SH-SY5Y (cell line): ENCODE data around the gene TMX4.
A peak's percentile ranks its signal among the peaks of the same experiment; 100 is the strongest.

Experiments used
- GATA2 ChIP-seq: IDR thresholded peaks from 2 replicates; pipeline ENCODE4 v1.6.1; 2011; ENCODE audit warnings: mild to moderate bottlenecking, low read depth, low read length
- GATA3 ChIP-seq: IDR thresholded peaks from 2 replicates; pipeline ENCODE4 v1.6.1; 2011; ENCODE audit warnings: low read depth, mild to moderate bottlenecking, low read length, moderate library complexity

GRCh38 chr20:8012724-8013123 is 6.8 kb downstream of the TMX4 start:
- TF ChIP-seq GATA2, result peak; percentile 72
- TF ChIP-seq GATA3, result peak; percentile 50; the same call in 1 of the 2 replicates
